NCI-H146 (cell line): ENCODE results near the gene ATP2A2.
"Not testable (repeated sequence)": the region's sequence is repeated elsewhere in the genome, so short reads cannot be mapped to it uniquely, and the experiment has no call there.

Experiments
- DNase-seq: peaks from one replicate; lab custom pipeline; 2025; lab: John Stamatoyannopoulos, UW

Gene ATP2A2

DNA sequence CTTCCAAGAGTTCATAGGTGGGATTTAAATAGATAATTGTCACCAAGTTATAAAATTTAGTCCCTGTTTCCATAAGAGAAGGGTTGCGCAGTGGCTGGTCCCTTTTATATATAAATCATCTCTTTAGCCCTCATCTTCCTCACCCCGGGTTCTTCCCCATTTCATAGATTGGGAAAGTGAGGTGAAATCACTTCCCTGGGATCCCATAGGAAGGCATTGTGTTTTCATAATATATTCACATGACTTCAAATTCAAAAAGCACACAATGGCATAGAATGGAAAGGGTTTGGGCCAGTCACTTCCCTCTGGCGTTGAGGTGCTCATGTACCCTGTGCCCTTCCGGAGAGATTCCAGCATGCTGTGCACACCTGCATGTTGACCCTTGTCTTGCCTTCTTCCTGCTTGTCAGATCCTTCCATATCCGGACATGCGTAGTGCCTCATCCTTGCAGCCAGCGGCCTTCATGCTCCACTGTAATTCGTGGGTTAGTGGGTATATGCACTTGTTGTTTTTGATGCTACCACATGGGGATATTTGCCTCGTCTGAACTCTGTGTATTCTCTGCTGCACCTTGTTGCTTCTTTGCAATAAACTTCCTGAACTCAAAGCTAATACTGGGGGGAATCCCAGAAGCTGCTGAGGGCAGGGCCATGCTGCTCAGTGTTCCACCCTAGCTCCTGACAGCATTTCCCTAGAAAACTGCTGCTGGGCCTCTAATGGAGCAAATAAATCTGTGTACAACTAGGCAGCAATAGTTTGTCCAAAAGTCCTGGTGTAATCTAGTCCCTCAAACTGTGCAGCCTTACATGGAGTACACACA lies 62.9 kb downstream of the ATP2A2 start:
- no peak for DNase-seq

DNA sequence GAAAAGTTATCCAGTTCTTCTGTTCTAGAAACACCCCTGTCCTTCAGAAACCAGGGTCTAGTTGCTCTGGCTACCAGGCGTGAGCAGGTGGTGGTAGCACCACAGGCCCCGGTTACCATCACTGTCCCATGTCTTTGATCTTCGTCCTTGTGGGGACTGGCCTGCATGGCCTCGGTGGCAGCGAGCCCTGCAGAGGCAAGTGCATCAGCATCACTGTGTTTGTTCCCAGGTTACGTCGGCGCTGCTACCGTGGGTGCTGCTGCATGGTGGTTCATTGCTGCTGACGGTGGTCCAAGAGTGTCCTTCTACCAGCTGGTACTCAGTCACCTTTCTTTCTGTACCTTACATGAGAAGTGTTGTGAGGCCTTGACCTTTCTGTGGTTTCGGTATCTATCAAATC lies 63.6 kb downstream of the ATP2A2 start:
- DNase-seq = no peak

DNA sequence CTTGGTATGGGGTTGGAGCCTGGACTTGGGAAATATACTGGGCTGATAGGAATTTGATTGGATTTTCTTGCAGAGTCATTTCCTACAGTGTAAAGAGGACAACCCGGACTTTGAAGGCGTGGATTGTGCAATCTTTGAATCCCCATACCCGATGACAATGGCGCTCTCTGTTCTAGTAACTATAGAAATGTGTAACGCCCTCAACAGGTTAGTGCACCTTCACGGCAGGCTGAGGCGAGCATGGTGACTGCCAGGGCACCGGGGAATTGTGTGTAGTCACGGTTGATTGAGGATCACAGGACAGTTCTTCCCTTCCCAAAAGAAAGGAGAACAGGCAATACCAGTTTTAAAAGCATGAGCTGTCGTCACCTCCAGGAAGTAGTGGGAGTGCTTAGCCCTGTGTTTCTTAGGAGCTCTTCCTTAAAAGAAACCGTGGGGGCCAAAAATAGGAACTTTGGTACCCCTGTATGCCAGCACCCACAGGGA lies 64.2 kb downstream of the ATP2A2 start:
- DNase-seq = no peak

- no peak for DNase-seq
Observed at GRCh38 chr12:110345963-110346362, 64.9 kb downstream of the ATP2A2 start.

DNA sequence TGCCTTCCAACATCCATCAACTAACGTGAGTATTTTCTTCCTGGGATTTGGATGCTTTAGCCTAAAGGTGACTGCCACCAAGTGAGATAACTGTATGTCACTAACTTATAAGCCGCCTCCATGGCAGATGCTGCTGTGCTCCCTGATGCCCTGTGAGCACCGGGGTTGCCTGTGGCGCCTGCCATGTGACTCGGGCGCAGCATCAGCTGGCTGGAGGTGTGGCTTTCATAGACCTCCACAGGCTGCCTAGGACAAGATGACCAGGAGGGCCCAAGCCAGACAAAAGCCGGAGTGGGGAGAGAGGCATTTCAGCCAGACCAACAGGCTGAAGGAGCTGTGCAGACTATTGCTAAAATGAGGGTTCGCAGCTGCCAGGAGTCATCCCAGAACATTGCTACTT lies 66.7 kb downstream of the ATP2A2 start:
- DNase-seq = no peak

GRCh38 chr12:110348431-110349059 lies 67.5 kb downstream of the ATP2A2 start:
- DNase-seq = no peak

- no peak for DNase-seq
Observed at GRCh38 chr12:110349096-110349495, 68.0 kb downstream of the ATP2A2 start.

DNA sequence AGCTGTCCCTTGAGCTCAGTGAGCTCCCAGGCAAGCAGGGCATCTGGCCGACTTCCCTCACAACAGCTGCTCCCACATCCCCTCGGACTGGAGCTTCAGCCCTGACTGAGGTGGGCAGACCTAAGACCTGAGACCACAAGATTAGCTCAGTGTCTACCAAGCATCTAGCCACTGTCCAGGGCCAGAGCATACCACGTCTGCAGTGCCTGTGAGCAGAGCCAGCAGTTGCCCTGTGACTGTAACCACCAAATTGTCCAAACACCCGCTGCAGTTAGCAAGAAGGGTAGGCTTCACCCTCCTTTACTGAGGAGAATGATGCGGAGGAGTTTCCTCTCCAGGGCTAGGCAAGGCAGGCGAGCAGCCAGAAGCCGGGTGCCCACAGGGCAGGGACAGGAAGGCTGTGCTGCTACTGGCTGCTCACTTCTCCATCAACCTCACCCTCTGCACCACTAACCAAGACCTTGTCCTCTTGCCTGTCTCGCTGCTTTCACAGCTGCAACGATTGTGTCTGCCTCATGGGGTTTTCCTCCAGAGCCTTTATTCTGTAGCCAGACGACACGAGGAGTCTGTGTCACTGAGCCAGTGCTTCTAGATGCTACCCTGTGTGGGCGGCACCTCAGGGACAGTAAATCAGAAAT lies 68.6 kb downstream of the ATP2A2 start:
- no peak for DNase-seq

GRCh38 chr12:110351119-110351518 lies 70.1 kb downstream of the ATP2A2 start:
- DNase-seq = no peak

GRCh38 chr12:110352401-110352800 lies 71.4 kb downstream of the ATP2A2 start:
- no peak for DNase-seq

GRCh38 chr12:110353211-110353965 lies 72.3 kb downstream of the ATP2A2 start:
- no peak for DNase-seq

- no peak for DNase-seq
Observed at GRCh38 chr12:110354172-110354780, 73.2 kb downstream of the ATP2A2 start.

- DNase-seq = peak; percentile 21
Observed at GRCh38 chr12:110355073-110355472, 74.0 kb downstream of the ATP2A2 start.

GRCh38 chr12:110358384-110359097 lies 77.5 kb downstream of the ATP2A2 start:
- not testable (repeated sequence) for DNase-seq

GRCh38 chr12:110361216-110361615 lies 80.2 kb downstream of the ATP2A2 start:
- no peak for DNase-seq

GRCh38 chr12:110365489-110366320 lies 84.7 kb downstream of the ATP2A2 start:
- no peak for DNase-seq

GRCh38 chr12:110366321-110367142 lies 85.5 kb downstream of the ATP2A2 start:
- no peak for DNase-seq

DNA sequence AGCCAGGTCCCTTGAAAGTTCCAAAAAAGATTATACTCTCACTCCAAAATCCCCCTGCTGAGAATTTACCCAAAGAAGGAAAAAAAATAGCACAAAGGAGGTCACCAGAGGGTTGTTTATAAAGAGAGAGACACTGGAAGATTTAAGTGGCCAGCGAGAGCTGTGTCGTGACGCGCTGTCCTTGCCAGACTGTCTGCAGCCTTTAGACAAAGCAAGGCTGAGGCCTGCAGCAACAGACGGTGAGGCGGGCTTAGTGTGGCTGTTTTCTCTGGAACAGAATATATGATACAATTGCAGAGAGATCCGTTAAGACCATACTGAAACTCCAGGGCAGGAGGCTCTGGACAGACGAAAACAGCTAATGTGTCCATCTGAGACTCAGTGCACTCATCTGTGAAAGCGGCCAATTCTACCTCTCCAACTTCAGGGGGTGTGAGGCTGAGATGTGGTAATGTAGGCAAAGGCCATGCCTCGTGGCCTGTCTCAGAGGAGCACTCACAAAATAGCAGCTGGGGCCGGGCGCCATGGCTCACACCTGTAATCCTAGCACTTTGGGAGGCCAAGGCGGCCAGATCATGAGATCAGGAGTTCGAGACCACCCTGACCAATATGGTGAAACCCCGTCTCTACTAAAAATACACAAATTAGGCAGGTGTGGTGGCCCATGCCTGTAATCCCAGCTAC lies 86.3 kb downstream of the ATP2A2 start:
- no peak for DNase-seq

DNA sequence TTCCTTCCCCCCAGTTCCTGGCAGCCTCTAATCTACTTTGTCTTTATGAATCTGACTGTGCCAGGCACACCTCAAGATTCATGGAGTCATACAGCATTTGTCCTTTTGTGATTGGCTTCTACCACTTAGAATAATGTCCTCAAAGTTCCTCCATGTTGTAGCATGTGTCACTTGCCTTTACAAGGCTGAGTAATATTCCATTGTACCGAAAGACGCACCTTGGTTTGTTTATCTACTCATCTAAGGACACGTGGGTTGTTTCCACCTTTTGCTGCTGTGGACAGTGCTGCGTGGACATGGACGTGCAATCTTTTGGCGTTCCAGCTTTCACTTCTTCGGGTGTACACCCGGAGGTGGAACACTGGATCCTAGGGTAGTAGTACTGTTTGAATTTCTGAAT lies 88.9 kb downstream of the ATP2A2 start:
- no peak for DNase-seq
